Epithelial cell of prostate (primary cell): ENCODE results near the gene SFRP2.

Source experiments
- DNase-seq: peaks from one replicate; pipeline ENCODE4 v3.0.0-alpha.2; 2011; ENCODE audit warnings: low read depth, low spot score
- H3K27ac ChIP-seq: fragments of 450-650 bp; 2 replicates; pipeline ENCODE4 v1.5.1; 2017; ENCODE audit warnings: mild to moderate bottlenecking

The SFRP2 gene

DNA sequence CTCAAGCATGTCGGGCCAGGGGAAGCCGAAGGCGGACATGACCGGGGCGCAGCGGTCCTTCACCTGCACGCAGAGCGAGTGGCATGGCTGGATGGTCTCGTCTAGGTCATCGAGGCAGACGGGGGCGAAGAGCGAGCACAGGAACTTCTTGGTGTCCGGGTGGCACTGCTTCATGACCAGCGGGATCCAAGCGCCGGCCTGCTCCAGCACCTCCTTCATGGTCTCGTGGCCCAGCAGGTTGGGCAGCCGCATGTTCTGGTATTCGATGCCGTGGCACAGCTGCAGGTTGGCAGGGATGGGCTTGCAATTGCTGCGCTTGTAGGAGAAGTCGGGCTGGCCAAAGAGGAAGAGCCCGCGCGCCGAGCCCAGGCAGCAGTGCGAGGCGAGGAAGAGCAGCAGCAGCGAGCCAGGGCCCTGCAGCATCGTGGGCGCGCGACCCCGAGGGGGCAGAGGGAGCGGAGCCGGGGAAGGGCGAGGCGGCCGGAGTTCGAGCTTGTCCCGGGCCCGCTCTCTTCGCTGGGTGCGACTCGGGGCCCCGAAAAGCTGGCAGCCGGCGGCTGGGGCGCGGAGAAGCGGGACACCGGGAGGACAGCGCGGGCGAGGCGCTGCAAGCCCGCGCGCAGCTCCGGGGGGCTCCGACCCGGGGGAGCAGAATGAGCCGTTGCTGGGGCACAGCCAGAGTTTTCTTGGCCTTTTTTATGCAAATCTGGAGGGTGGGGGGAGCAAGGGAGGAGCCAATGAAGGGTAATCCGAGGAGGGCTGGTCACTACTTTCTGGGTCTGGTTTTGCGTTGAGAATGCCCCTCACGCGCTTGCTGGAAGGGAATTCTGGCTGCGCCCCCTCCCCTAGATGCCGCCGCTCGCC, at the start of gene SFRP2:
Gene SFRP2, minus strand, starts transcription at position 671 of the 864 bp plus-strand sequence. Its CDS starts 248 bp downstream, at position 423.
- DNase-seq: no peak
- H3K27ac ChIP-seq: no peak within 1 kb of the TSS

DNA sequence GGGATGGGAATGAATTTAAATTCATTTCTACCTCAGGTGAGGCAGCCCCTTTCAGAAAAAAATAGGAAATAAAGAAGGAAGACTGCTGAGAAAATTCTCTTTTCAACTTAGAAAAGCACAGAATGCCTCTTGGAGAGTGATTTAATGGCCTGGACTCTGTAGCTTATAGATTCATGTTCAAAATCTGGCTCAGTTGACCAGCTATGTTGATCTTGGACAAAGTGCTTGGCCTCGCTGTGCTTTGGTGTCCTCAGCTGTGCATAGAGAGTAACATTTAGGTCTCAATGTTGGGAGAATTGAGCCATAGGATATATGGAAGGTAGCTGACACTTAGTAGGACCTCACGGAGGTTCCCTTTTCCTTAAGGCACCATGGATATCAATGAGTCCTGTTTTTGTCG, 49.7 kb upstream of the SFRP2 start:
- DNase-seq: no peak
- no peak overlapping the region for H3K27ac ChIP-seq

GRCh38 chr4:153834901-153835300, 46.0 kb upstream of the SFRP2 start:
- H3K27ac ChIP-seq: no peak overlapping the region
- no peak for DNase-seq

DNA sequence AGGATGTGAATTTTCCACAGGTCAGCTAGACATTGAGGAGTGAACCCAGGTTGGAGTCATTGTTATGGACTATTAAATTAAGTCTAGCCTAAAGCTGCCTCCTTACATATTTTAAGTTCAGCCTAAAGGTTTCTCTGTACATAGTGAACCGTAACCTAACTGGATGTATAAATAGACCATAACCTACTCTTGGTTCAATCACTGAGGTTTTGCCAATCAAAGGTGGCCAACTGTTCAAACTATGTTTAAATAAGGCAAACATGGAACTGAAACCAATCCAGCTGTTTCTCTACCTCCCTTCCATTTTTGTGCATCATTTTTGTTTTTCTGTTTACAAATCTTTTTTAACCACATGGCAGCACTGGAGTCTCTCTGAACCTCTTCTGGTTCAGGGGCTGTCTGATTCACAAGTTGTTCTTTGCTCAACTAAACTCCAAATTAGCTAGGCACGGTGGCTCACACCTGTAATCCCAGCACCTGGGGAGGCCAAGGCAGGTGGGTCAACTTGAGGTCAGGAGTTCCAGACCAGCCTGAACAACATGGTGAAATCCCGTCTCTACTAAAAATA, 43.9 kb upstream of the SFRP2 start:
- H3K27ac ChIP-seq: no peak overlapping the region
- DNase-seq: no peak

DNA sequence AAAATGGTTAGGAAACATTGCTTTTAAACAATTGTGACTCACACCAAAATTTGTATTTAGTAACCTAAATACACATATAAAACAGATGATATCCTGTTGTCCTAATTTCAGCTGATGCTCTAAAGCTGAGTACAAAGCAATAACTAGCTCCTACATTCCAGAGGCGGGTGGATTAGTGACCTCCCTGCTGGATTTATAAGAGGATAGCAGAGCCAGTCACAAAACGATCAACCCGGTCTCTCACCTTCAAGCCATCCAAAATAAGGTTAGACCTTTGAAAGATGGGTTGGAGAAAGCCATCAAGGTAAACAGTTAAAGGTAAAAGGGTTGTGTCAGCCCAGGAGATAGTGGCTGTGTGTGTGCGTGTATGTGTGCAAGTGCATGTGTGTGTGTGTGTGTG, 43.2 kb upstream of the SFRP2 start:
- no peak for DNase-seq
- H3K27ac ChIP-seq: no peak overlapping the region

GRCh38 chr4:153831245-153831644, 42.4 kb upstream of the SFRP2 start:
- no peak overlapping the region for H3K27ac ChIP-seq

GRCh38 chr4:153825691-153826090, 36.8 kb upstream of the SFRP2 start:
- no peak for DNase-seq
- H3K27ac ChIP-seq: no peak overlapping the region

More at GRCh38 chr4:153831245-153831644, 42.4 kb upstream of the SFRP2 start:
- no peak for DNase-seq

DNA sequence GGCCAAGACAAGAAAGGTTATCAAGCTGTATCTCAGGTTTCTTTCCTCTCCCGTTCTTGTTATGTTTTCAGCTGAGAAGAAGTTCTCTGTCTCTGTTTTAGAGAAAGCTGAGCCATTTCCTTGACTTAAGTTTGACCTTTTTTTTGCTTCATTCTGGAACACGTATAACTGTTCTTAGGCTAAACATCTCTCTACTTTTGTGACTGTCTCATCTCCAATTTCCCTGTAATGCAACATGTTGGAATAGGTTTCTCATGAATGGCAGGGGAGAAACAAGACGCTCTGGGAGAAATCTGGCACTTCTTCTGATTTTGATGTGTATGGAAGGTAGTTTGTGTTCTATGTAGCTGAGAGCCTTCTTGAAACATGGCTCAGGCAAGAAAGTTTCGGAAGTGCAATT, 36.2 kb upstream of the SFRP2 start:
- H3K27ac ChIP-seq: no peak overlapping the region
- DNase-seq: no peak

DNA sequence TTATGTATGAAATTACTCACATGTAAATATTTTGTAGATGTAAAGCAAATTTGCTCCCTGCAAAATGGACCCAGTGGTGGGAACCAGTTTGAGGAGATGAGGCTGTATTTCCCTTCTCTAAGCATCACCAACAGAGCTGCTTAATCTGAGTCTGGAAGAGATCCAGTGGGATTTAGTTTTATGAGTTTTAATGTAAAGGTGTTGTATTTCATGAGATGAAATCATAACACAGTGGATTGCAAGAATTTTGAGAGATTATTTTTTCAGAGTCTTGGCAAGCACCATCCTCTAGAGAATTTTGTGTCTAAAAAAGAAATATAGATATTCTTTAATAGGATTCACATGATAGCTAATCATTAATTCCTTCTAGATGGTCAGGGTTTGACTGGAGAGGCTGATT, 35.6 kb upstream of the SFRP2 start:
- H3K27ac ChIP-seq: no peak overlapping the region
- no peak for DNase-seq

- H3K27ac ChIP-seq: no peak overlapping the region
- DNase-seq: no peak
Measured at GRCh38 chr4:153823483-153823882, 34.6 kb upstream of the SFRP2 start.

GRCh38 chr4:153822316-153822715, 33.4 kb upstream of the SFRP2 start:
- DNase-seq: no peak
- H3K27ac ChIP-seq: no peak overlapping the region

DNA sequence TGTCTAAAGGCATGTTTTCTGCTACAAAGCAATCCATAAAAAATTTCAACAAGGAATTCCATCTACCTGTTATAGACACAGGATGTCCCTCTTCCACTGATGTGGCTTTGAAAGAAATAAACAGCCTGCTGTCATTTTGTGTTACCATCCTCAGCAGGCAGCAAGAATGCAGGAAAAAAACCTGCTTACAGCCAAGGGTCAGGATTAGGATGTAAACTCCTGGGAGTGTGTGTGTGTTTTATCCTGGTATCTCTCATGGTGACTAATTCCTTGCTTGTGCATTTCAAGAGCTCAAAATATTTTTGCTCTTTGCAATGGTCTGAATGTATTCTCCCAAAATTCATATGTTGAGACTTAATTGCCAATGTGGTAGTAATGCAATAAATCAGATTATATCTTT, 28.6 kb upstream of the SFRP2 start:
- no peak overlapping the region for H3K27ac ChIP-seq
- no peak for DNase-seq

DNA sequence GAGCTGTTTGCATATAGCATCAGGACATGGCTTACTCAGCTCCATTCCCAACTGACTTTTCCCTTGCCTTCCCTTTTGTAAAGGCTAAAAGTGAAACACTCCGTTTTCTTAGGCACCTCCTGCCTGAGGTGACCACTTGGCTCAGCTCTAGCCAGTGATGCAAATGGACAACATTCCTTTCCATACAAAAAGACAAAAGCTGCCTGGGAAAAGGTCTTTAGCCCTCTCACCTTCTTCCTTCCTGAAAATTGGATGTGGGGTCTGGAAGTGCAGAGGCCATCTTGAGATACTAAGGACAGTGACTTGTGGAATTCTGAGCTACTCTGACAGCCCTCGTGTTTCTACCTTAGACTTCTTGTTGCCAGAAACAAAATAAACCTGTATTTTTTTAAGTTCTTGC, 27.7 kb upstream of the SFRP2 start:
- no peak overlapping the region for H3K27ac ChIP-seq
- DNase-seq: no peak

- no peak for DNase-seq
- no peak overlapping the region for H3K27ac ChIP-seq
Measured at GRCh38 chr4:153814789-153815188, 25.9 kb upstream of the SFRP2 start.

- no peak overlapping the region for H3K27ac ChIP-seq
- no peak for DNase-seq
Measured at GRCh38 chr4:153809916-153810810, 21.3 kb upstream of the SFRP2 start.

DNA sequence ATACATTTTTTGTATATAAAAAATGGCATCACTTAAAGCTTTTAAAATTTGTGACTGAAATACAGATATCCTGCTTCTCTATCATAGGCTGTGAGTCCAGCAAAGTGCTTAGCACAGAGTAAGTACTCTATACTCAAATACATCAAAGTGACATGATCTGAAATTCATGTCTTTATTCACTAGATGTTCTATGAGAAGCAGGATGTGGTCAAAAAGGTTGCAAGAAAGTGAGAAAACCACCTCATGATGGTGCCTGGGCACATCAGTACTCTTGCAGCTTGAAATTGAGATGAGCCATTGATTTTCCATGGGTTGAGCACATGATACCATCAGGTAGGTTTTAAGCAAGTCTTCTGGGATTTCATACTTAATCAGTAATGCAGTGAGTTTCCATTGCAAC, 20.4 kb upstream of the SFRP2 start:
- H3K27ac ChIP-seq: no peak overlapping the region
- DNase-seq: no peak

DNA sequence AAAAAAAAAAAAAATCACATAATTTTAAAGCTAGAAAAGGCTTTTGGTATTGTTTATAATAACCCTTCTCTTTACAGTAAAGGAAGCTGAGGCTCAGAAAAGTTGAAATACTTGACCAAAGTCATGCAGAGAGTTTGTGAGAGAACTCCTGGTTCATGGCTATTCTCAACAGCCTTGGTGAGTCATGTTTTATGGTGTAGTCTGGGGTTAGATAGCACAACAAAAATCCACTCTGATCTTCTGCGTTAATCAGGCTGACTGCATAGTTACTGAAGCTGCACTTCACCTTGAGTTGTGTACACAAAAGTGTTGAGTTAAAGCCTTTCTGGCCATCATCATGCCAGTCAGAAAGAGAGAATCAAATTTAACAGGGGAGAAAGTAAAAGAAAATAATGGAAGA, 19.3 kb upstream of the SFRP2 start:
- no peak for DNase-seq
- H3K27ac ChIP-seq: no peak overlapping the region

DNA sequence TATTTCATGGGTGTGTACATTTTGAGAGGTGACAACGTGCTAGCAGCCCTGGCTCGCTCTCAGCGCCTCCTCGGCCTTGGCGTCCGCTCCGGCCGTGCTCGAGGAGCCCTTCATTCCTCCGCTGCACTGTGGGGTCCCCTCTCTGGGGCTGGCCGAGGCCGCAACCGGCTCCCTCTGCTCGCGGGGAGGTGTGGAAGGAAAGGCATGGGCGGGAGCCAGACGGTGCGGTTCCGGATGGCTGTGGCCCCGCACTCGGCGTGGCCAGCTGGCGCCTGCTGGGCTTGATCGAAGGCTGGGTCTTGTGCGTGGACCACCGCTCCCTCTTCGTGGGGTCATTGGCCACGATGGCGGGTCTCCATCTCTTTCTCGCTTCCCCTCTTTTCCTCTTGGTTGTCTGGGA, 17.2 kb upstream of the SFRP2 start:
- DNase-seq: no peak
- no peak overlapping the region for H3K27ac ChIP-seq

DNA sequence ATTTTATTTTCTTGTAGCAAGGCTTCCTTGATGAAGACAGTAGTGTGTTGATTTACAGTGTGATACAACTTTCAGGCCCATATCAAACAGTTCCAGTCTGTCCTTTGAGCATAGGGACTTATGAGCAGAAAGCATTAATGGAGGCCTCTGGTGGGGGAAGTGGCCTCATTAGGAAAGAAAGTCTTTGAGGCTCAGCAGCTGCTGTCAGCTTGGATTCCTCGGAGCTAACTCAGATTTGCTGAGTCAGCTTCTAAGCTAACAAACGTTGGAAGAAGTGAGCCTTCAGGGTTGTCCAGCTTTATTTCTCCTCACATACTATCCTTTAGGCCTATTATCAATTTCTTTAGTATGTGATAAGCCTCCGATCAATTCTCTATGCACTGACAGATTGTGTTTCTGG, 15.8 kb upstream of the SFRP2 start:
- H3K27ac ChIP-seq: no peak overlapping the region
- no peak for DNase-seq

GRCh38 chr4:153799694-153800074, 10.8 kb upstream of the SFRP2 start:
- no peak overlapping the region for H3K27ac ChIP-seq
- DNase-seq: no peak
